OCI-LY7 (cell line): ENCODE results near the gene CDKL2. TPM values are rescaled to one million over a fixed set of nuclear protein-coding genes. Genes with fewer than 3 reads are reported as not detected.
"Not testable (repeated sequence)": the region's sequence is repeated elsewhere in the genome, so short reads cannot be mapped to it uniquely, and the experiment has no call there.

Source experiments
- BruUV-seq: library from RNA; stranded (reverse); fragments of 400-500 nt; replicated peaks from 2 replicates; lab custom pipeline; 2021; lab: Mats Ljungman, UMichigan
- CTCF ChIA-PET: fragments of 300-600 bp; sonication (Branson Sonifier 250); formaldehyde crosslinking; loops from one replicate; lab custom pipeline; 2022; ENCODE audit warnings: antibody characterized with exemption; ENCODE audit not compliant: unreplicated experiment; lab: Charles Lee
- POLR2A ChIA-PET: fragments of 300-600 bp; sonication (Branson Sonifier 250); formaldehyde crosslinking; loops from one replicate; lab custom pipeline; 2022; ENCODE audit warnings: antibody characterized with exemption; lab: Charles Lee
- DNase-seq: peaks from one replicate; pipeline ENCODE4 v3.0.0-alpha.2; 2015; ENCODE audit warnings: low spot score
- H2AFZ ChIP-seq: fragments of 200-600 bp; sonication (generic), shearing (Covaris generic); 2 replicates; pipeline ENCODE4 v1.6.1; 2014; ENCODE audit warnings: mild to moderate bottlenecking, antibody characterized with exemption, low read length, moderate library complexity
- H3K27ac ChIP-seq: fragments of 200-600 bp; sonication (generic); 2 replicates; pipeline ENCODE4 v1.5.1; 2014; ENCODE audit warnings: mixed run types, low read depth, mild to moderate bottlenecking, moderate library complexity, low read length, inconsistent platforms; ENCODE audit not compliant: poor library complexity, severe bottlenecking
- H3K36me3 ChIP-seq: fragments of 200-600 bp; sonication (generic); 2 replicates; pipeline ENCODE4 v1.6.1; 2014; ENCODE audit warnings: mild to moderate bottlenecking, antibody characterized with exemption, low read length, moderate library complexity, mixed read lengths; ENCODE audit not compliant: insufficient read depth
- H3K4me1 ChIP-seq: fragments of 200-600 bp; sonication (generic); 2 replicates; pipeline ENCODE4 v1.5.1; 2014; ENCODE audit warnings: mild to moderate bottlenecking, low read length; ENCODE audit not compliant: insufficient read depth, poor library complexity, severe bottlenecking
- H3K4me2 ChIP-seq: fragments of 200-600 bp; sonication (generic); 2 replicates; pipeline ENCODE4 v1.6.1; 2014; ENCODE audit warnings: mild to moderate bottlenecking, low read length
- H3K4me3 ChIP-seq: fragments of 200-600 bp; sonication (generic); 2 replicates; pipeline ENCODE4 v1.5.1; 2014; ENCODE audit warnings: mild to moderate bottlenecking, low read depth, low read length; ENCODE audit not compliant: poor library complexity, severe bottlenecking
- H3K79me2 ChIP-seq: fragments of 200-600 bp; sonication (generic); 2 replicates; pipeline ENCODE4 v1.6.1; 2016; ENCODE audit warnings: low read depth, mild to moderate bottlenecking, low read length, moderate library complexity, mixed read lengths; ENCODE audit not compliant: insufficient read depth
- H3K9me2 ChIP-seq: fragments of 200-600 bp; sonication (generic); 2 replicates; pipeline ENCODE4 v1.6.1; 2016; ENCODE audit warnings: mild to moderate bottlenecking, low read length, mixed read lengths; ENCODE audit not compliant: insufficient read depth
- H3K9me3 ChIP-seq: fragments of 200-600 bp; sonication (generic); 2 replicates; pipeline ENCODE4 v1.6.1; 2014; ENCODE audit warnings: mild to moderate bottlenecking, mixed run types, low read length, mixed read lengths
- H4K20me1 ChIP-seq: fragments of 200-600 bp; sonication (generic); 2 replicates; pipeline ENCODE4 v1.6.1; 2014; ENCODE audit warnings: mild to moderate bottlenecking, antibody characterized with exemption, low read length, moderate library complexity, mixed read lengths; ENCODE audit not compliant: insufficient read depth
- CTCF ChIP-seq: fragments of 200-600 bp; sonication (generic); conservative IDR thresholded peaks from 2 replicates; pipeline ENCODE4 v1.5.1; 2014; ENCODE audit warnings: mild to moderate bottlenecking, antibody characterized with exemption, low read length, moderate library complexity, mixed read lengths
- EZH2phosphoT487 ChIP-seq: fragments of 200-600 bp; sonication (generic); IDR thresholded peaks from 2 replicates; pipeline ENCODE4 v1.6.1; 2018; ENCODE audit warnings: low read depth, borderline replicate concordance, mild to moderate bottlenecking, mixed run types, antibody characterized with exemption, low read length, moderate library complexity, mixed read lengths
- intact Hi-C: fragments of 100-400 bp; cut with micrococcal nuclease; formaldehyde crosslinking; loops from one replicate; pipeline ENCODE4 v1.10.0; 2022; ENCODE audit not compliant: unreplicated experiment
- total RNA-seq, 2 experiments: library from RNA; depleted of rRNA in 1 of 2; stranded (reverse); fragments of >200 nt in 1 of 2; shearing (Covaris generic) in 1 of 2; gene quantifications; 2 replicates each; pipeline ENCODE4 v1.2.3, GENCODE V29; 2014 to 2022

Gene CDKL2
- total RNA-seq, 2 experiments from 2014 or later: 0.06 to 0.19 TPM

- H4K20me1 ChIP-seq: no peaks in the 10 kb centered on the region
- no peaks in the 10 kb centered on the region for H3K79me2 ChIP-seq
- no peak overlapping the region for H2AFZ ChIP-seq
- intact Hi-C loops: no loop called here
- H3K4me3 ChIP-seq: no peak overlapping the region
- ChIA-PET POLR2A (interaction anchor here (0.6 kb wide), 1 partner anchor 453 kb away, joined by 3 read pairs; no protein-coding TSS in a partner anchor), CTCF (no interaction called here)
- 0 out of 2 replicates have a peak, but pooled peaks cover 3% of the 10 kb centered on the region for H3K36me3 ChIP-seq
- no peak overlapping the region for H3K4me2 ChIP-seq
- no peaks in the 10 kb centered on the region for H3K9me3 ChIP-seq
- H3K9me2 ChIP-seq: no peaks in the 10 kb centered on the region
- no peak for DNase-seq
- BruUV-seq: no TSS peak
- H3K27ac ChIP-seq: no peak overlapping the region
- no peaks in the 10 kb centered on the region for H3K4me1 ChIP-seq
- TF ChIP-seq EZH2phosphoT487: no peak
- no peak for TF ChIP-seq CTCF
Measured at GRCh38 chr4:75542824-75543223, 87.5 kb downstream of the CDKL2 start.

- H2AFZ ChIP-seq, H3K4me2 ChIP-seq, H3K79me2 ChIP-seq, H3K27ac ChIP-seq, intact Hi-C loops, DNase-seq, H3K9me2 ChIP-seq, H3K4me1 ChIP-seq, H4K20me1 ChIP-seq, H3K4me3 ChIP-seq, CTCF ChIA-PET, BruUV-seq, H3K36me3 ChIP-seq, H3K9me3 ChIP-seq: not testable (repeated sequence)
- POLR2A ChIA-PET: interaction anchor here (0.7 to 0.9 kb wide), 2 partner anchors 211 to 226 kb away, joined by 3 to 4 read pairs; no protein-coding TSS in a partner anchor
Measured at GRCh38 chr4:75537308-75537707, 93.0 kb downstream of the CDKL2 start.

GRCh38 chr4:75533926-75534325 is 96.4 kb downstream of the CDKL2 start:
- H2AFZ ChIP-seq, H3K27ac ChIP-seq, H3K9me2 ChIP-seq, H3K4me2 ChIP-seq, POLR2A ChIA-PET, CTCF ChIA-PET, H3K4me3 ChIP-seq, intact Hi-C loops, H4K20me1 ChIP-seq, BruUV-seq, DNase-seq, H3K4me1 ChIP-seq, H3K79me2 ChIP-seq: not testable (repeated sequence)
- peaks cover 13% of the 10 kb centered on the region; the same call in 1 of the 2 replicates for H3K9me3 ChIP-seq
- peaks cover 40% of the 10 kb centered on the region for H3K36me3 ChIP-seq

- BruUV-seq, H2AFZ ChIP-seq, H3K27ac ChIP-seq, CTCF ChIA-PET, H3K4me2 ChIP-seq, POLR2A ChIA-PET, H3K4me3 ChIP-seq, H3K9me2 ChIP-seq, DNase-seq, H4K20me1 ChIP-seq, intact Hi-C loops, H3K79me2 ChIP-seq, H3K4me1 ChIP-seq: not testable (repeated sequence)
- peaks cover 44% of the 10 kb centered on the region for H3K36me3 ChIP-seq
- H3K9me3 ChIP-seq: peaks cover 13% of the 10 kb centered on the region; the same call in 1 of the 2 replicates
Measured at GRCh38 chr4:75533339-75533887, 96.9 kb downstream of the CDKL2 start.

GRCh38 chr4:75531536-75532143 is 98.7 kb downstream of the CDKL2 start:
- BruUV-seq, H3K27ac ChIP-seq, CTCF ChIA-PET, intact Hi-C loops, H3K4me3 ChIP-seq, H3K4me2 ChIP-seq, H3K79me2 ChIP-seq, H3K4me1 ChIP-seq, DNase-seq, H2AFZ ChIP-seq, H4K20me1 ChIP-seq, H3K9me2 ChIP-seq: not testable (repeated sequence)
- Histone ChIP-seq H3K36me3 (peaks cover 62% of the 10 kb centered on the region), H3K9me3 (peaks cover 13% of the 10 kb centered on the region; the same call in 1 of the 2 replicates)
- POLR2A ChIA-PET: interaction anchor here (0.7 to 1.3 kb wide), 3 partner anchors 16 to 1663 kb away, joined by 3 to 5 read pairs (median 4); no protein-coding TSS in a partner anchor
